ENCODE results near the gene TMEM117.

TMEM117 gene

DNA sequence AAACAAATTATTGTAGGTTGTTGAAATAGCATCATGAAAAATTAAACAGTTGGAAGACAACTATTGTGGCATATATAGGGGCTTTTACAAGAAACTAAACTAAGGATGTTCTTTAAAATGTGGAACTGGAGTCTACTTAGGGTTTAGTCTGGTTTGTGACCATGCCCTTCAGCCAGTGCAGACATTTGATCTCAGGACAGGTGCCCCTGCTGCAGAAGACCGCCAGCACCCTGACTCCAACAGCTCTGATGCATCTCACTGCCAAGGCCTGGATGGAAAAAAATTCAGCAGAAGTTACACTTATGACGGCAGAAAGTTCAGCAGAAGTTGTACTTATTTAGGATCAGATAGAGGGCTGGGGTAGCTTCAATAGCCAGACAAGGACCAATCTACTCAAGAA, 51.5 kb downstream of the TMEM117 start:
- no peak for DNase-seq

GRCh38 chr12:43891856-43892574, 56.1 kb downstream of the TMEM117 start:
- no peak for DNase-seq

DNA sequence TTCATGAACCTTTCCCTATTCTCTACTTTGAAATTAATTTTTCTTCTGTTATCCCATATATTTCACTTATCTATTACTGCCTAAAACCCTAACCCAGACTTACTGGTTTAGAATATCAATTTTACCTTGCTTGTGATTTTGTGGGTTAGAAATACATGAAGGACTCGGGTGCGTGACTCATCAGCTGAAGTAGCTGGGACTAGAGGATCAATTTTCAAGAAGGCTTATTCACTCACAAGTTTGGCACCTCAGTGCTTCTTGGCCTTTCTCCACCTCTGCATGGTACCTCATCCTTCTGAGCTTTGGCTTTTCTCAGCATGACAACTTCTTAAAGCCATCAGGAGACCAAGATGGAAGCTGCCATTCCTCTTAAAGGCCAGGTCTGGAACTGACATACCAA, 57.8 kb downstream of the TMEM117 start:
- no peak for DNase-seq

- DNase-seq: no peak
Measured at GRCh38 chr12:43895580-43896206, 59.8 kb downstream of the TMEM117 start.

- no peak for DNase-seq
Measured at GRCh38 chr12:43896496-43896895, 60.6 kb downstream of the TMEM117 start.

DNA sequence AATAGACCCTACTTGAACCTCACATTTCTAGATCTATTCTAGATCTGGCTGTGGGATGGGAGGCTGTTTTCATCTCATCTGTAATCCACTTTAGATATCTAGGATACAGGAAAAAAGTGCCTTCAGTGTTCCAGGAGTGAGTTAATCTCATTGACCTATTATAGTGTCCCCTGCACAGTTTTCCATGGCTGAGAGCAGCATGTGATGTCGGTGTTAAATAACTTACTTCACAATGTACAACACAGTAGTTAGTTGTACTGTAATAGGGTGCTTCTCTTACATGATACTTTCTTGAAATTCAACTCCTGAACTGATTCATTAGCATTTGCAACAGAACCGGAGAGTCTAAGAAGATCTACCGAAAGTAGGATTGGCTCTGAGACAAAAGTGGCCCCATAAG, 62.6 kb downstream of the TMEM117 start:
- no peak for DNase-seq

DNA sequence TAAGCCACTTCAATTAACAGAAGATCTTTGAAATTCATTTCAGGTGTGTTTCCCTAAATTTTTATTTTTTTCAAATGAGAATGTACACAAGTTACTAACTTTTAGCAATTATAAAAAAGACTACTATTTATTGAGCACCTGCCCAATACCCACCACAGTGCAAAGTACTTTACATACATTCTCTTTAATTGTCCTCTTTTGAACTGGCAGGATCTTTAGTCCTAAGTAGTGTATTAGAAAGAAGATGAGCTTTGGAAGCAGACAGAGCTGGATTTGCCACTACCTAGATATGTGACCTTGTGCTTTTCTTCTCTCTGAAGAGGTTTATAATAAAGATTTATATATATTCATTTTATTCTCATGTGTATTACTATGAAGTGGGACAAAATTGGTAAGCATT, 63.7 kb downstream of the TMEM117 start:
- DNase-seq: no peak

GRCh38 chr12:43903686-43904085, 67.8 kb downstream of the TMEM117 start:
- DNase-seq: no peak

GRCh38 chr12:43912859-43913258, 77.0 kb downstream of the TMEM117 start:
- DNase-seq: no peak

- no peak for DNase-seq
Measured at GRCh38 chr12:43914391-43914790, 78.5 kb downstream of the TMEM117 start.

DNA sequence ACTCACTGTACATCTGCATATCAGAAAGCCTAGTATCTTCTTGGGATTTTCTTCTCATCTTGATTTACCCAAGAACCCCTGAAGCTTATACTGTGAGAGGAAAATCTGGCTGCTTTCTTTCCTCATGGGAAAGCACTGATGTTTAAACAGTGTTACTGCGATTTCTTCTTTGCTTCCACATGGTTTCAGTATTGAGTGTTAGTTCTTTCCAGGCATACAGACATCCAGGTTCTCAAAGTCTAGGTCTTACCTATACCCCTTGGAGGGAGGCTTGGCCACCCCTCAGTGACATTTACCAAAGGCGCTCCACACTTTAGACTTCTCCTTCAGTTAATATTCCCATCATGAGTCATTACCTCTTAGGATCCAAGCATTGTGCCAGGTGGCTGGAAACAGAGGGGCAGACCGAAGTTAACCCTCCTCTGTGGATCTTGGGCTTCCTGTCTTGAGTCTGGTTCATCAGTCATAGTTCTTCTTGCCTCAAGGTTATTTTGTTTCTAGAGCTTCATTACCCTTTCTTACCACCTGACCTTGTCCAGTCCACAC, 79.1 kb downstream of the TMEM117 start:
- no peak for DNase-seq

DNA sequence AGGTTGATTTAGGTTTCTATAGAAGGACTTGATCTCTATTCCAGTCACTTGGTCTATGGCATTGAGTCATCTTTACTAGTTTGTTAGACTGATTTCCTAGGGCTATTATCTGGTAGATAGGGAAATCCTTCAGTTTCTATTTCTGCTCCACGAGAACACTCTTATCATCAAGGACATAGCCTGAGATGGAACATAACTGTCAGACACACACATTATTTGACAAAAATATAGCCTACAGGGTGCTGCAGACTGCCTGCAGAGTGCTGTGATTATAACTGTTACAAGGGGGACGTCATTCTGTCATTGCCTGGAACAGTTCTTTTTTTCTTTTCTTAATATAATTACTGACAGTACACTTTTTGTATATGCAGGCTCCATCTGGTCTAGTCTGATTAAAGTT, 82.0 kb downstream of the TMEM117 start:
- no peak for DNase-seq

GRCh38 chr12:43921666-43922337, 85.9 kb downstream of the TMEM117 start:
- DNase-seq: no peak

DNA sequence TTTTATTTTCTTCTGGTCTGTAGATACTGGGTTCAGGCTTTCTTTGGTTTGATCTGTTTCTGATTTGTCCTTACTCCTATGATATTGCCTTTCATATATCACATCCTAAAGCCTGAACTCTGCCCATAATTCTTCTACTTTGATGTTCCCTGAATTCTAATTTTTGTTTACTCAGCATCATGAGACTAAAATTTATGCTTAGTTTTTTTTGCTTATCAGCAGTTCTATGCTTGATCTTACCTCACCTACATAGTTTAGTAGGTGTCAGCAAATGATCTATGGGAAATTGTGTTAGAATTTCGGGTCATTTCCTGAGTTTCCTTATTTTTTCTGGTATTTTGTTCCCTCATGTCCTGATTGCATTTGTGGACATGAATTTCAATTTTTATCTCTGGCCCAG, 94.2 kb downstream of the TMEM117 start:
- no peak for DNase-seq

- DNase-seq: no peak
Measured at GRCh38 chr12:43931187-43931586, 95.3 kb downstream of the TMEM117 start.

- no peak for DNase-seq
Measured at GRCh38 chr12:43935581-43935980, 99.7 kb downstream of the TMEM117 start.

- DNase-seq: no peak
Measured at GRCh38 chr12:43937947-43938346, 102.1 kb downstream of the TMEM117 start.

- no peak for DNase-seq
Measured at GRCh38 chr12:43942379-43942778, 106.5 kb downstream of the TMEM117 start.

- DNase-seq: no peak
Measured at GRCh38 chr12:43945983-43946382, 110.1 kb downstream of the TMEM117 start.

GRCh38 chr12:43951286-43951685, 115.4 kb downstream of the TMEM117 start:
- no peak for DNase-seq

DNA sequence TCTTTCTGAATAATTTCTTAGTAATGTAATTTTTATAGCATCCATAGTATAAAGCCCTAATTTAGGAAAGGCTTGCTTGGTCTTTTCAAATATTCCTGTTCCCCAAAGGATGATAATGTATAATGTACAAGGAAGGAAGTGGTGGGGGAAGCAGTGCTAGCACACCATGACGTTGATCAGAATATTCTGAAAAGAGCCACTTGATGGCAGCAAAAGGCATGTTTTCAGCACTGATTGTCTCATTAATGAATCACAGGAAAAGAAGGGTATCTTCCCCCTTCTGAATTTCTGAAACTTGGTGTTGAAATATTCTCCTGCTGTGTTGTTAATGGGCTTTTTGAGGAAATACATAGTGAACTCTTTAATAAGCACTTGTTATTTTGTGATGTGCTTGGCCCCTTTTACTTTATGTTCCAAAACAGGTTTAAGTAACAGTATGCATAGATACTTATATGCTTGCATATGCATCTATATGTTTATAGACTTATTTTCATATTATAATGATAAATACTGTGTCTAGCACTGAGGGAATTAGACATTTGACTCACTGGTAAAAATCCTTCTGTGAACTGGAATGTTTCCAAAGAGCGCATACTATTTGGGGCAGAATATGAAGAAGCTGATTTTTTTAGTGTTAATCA, 122.0 kb downstream of the TMEM117 start:
- DNase-seq: no peak

DNA sequence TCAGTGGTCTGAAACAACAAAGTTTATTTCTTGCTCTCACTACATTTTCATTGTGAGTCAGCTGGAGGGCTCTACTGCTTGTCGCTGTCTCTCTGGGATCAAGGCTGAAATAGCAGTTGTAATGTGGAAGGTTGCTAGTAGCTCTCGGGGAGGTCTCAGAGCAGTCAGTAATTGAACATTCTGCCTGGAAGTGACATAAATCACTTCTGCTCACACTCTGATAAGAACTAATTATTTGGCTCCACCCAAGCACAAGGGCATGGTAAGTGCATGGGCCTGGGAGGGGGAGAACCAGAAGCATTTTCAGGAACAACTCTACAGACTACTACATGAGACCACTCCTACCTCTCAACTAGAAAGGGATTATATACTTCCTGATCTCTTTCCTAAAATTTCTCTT, 128.2 kb downstream of the TMEM117 start:
- DNase-seq: no peak

- no peak for DNase-seq
Measured at GRCh38 chr12:43964961-43965360, 129.1 kb downstream of the TMEM117 start.

- DNase-seq: no peak
Measured at GRCh38 chr12:43965899-43966298, 130.0 kb downstream of the TMEM117 start.
